GM21381 (cell line): Measurements from ENCODE around the gene LETM1.
"Not testable (repeated sequence)": the region's sequence is repeated elsewhere in the genome, so short reads cannot be mapped to it uniquely, and the experiment has no call there.

Experiments used
- ATAC-seq: cut with Tn5 transposase; IDR thresholded peaks from one replicate; pipeline ENCODE4 v1.9.1; 2021; ENCODE audit warnings: mild to moderate bottlenecking, moderate library complexity; ENCODE audit not compliant: unreplicated experiment

The LETM1 gene

DNA sequence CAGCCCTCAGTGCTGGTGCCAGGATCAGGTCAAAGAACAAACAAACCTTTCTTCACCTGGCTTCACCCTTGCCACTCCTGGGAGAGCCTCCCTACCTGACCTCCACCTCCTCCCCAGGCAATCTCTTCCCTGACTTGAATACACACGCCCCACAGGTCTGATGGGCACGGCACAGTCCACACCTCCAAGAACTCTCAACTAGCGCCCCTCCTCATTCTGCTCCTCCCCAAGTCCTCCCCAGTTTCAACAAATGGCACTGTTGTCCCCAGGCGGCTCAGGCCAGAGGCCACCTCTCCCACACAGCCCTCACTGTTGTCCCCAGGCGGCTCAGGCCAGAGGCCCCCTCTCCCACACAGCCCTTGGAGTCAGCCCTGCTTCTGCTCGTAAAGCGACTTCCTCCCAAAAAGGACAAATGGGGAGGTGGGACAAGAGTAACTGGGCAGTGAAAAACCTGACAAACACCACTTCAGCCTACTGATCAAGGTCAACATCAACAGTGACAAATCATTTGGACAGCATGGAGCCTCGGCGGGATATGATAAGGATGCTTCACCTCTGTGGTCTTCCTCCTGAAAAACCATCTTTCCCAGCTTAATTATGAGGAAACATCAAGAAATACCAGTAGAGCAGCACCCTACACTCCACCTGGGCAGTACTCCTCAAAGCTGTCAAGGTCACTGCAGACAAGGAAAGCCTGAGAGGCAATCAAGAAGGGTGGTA, 2.9 kb downstream of the LETM1 start:
- no peak for ATAC-seq

- no peak for ATAC-seq
Measured at GRCh38 chr4:1851575-1852410, 4.2 kb downstream of the LETM1 start.

DNA sequence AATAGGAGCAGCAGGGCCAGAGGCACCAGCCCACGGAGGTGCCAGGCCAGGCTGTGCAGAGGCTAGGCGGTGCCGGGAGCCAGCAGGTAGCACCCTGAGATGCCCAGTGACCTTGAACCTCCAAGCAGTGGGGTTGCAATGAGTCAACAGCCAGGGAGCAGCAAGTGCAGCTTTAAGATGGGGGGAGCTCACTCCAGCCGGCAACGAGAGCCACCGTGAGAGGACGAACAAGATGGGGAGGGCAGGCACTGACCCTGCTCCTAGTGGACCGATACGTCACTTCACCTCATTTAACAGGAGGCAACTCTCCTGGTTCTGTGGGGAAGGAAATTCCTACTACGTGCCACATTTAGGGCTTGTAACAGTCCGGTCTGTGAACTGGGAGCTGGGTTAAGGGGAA, 4.8 kb downstream of the LETM1 start:
- ATAC-seq: no peak

DNA sequence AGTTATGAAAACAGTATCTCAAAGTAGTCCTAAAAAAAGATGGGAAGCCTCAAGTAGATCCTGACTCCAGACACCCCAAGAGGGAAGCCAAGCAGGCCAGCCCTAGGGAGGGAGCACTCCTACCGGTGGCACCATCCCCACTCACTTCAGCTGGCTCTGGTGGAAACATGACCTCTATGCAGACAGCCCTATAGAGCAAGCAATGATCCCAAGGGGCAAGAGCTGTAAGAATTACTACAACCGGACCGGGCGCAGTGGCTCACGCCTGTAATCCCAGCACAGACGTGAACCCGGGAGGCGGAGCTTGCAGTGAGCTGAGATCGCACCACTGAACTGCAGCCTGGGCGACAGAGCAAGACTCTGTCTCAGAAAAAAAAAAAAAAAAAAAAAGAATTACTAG, 5.7 kb downstream of the LETM1 start:
- no peak for ATAC-seq

GRCh38 chr4:1846580-1846979, 9.4 kb downstream of the LETM1 start:
- ATAC-seq: no peak

DNA sequence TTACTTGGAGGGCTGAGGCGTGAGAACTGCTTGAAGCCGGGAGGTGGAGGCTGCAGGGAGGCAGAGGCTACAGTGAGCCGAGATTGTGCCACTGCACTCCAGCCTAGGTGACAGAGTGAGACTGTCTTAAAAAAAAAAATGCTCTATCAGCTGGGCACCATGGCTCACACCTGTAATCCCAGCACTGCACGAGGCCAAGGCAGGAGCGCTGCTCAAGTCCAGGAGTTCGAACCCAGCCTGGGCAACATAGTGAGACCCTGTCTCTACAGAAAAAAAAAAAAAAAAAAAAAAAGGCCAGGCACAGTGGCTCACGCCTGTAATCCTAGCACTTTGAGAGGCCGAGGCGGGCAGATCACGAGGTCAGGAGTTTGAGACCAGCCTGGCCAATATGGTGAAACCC, 11.3 kb downstream of the LETM1 start:
- not testable (repeated sequence) for ATAC-seq

DNA sequence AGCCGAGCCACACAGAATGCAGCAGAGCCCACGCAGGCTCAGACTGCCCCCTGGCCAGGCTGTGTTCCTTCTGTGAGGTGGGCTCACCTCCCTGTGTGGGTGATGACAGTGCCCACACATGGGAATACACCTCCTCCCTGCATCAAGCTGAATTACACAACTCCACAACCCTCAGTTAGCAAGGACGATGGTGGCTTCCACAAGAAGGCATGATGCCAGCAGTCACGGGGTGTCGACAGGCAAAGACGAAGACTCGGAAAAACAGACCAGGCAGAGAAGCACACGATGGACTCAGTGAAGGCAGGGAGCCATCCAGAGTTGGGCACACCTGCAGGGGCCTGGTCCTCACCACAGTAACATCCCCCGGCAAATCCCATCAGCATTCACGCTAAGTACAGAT, 12.1 kb downstream of the LETM1 start:
- ATAC-seq: no peak

GRCh38 chr4:1842993-1843448, 12.9 kb downstream of the LETM1 start:
- no peak for ATAC-seq

DNA sequence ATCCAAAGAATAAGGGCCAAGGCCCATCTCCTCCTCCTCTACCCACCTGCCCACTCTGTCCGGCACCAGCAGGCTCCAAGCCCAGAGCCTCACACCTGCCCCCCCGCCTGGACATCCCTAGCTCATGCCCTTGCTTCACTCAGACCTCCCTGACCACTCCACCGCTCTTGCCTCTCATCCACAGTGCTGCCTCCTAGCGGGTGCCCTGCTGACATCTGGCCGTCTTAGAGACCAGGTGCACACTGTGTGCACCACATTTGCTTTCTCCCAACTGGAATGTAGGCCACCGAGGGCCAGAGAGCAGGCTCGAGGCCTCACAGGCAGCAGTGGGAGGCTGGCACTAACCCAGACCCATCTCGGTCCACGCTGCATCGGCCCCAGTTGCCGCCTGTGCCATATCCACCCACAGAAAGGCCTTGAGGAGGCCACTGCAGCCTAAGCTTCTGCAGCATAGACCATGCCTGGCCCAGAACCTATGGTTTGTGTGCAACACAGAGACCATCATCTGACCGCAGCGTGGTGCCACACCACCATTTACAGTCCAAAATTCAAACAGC, 13.5 kb downstream of the LETM1 start:
- ATAC-seq: no peak

- ATAC-seq: no peak
Measured at GRCh38 chr4:1841887-1842210, 14.1 kb downstream of the LETM1 start.

GRCh38 chr4:1841201-1841886, 14.6 kb downstream of the LETM1 start:
- no peak for ATAC-seq

GRCh38 chr4:1839282-1839681, 16.7 kb downstream of the LETM1 start:
- ATAC-seq: no peak

DNA sequence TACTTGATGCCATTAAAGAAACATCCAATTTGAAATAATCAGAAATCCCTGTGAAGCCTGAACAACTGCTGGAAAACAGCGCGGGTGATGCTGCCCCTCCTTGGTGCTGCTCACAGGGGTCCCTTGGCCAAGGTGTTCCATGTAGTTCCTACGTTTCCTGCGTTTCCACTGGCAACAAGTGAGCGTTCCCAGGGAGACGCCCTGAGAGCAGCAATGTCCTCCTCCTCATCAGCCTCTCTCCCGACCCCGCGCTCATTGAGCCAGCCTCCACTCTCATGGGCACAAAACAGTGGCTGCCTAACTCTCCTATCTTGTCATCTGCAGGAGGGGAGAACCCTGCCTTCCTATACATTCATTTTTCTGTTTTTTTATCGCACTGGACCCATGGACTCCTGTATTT, 18.9 kb downstream of the LETM1 start:
- ATAC-seq: no peak

- ATAC-seq: no peak
Measured at GRCh38 chr4:1836650-1837049, 19.3 kb downstream of the LETM1 start.

DNA sequence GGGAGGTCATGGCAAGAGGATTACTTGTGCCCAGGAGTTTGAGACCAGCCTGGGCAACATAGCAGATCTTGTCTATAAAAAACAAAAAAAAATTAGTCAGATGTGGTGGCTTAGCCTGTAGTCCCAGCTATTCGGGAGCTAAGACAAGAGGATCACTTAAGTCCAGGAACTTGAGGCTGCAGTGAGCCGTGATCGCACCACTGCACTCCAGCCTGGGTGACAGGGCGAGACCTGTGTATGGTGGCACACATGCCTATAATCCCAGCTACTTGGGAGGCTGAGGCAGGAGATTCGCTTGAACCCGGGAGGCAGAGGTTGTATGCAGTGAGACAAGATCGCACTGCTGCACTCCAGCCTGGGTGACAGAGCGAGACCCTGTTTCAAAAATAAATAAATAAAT, 20.1 kb downstream of the LETM1 start:
- not testable (repeated sequence) for ATAC-seq

GRCh38 chr4:1834047-1834775, 21.7 kb downstream of the LETM1 start:
- no peak for ATAC-seq

DNA sequence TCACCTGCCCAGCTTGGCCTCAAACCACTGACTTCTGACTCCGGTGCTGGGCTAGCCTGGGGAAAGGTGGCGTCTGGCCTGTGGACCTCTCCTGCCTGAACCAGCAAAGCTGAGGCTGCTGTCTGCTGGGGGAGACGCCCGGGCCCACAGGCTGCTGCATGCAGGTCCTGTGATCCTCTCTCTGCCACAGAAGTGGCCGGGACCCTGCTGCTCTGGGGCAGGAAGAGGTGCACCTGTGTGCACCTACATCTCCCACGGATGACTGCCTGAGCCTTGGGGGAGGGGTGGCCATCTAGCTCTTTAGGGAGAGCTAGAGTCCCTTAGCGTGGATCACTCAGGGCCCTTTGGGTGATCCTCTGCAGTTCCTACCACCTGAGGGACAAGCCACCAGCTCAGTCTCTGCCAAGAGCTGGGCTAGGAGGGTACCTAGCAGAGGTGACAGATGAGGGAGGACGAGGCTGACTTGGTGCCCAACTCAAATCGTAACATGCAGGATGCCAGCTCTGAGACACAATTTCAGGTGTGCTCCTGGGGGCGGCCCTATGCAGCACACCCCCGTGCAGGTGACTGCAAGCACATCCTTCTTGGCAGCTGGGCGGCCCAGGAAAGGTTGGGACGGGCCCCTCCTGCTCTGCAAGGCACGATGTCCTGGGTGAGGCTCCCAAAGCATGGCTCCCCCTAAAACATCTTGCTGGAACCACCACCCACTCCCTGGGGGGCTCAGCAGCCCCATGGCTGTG, 22.5 kb downstream of the LETM1 start:
- no peak for ATAC-seq

DNA sequence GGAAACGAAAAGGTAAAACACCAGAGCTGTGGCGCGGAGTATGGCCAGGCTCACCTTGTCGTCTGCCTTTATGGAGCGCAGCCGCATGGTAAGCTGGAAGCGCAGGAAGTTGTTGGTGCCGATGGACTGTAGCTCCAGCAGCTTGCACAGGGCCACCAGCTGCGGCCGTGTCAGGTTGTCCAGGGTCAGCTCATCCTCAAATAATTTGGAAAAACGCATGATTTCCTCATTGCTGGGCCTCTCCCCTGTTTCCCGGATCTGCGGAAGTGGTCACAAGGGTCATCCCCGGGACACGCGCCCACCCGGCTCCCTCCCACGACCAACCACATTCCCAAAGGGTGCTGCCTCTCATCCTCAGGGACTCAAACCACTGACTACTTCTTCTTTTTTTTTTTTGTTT, 23.3 kb downstream of the LETM1 start:
- ATAC-seq: no peak

DNA sequence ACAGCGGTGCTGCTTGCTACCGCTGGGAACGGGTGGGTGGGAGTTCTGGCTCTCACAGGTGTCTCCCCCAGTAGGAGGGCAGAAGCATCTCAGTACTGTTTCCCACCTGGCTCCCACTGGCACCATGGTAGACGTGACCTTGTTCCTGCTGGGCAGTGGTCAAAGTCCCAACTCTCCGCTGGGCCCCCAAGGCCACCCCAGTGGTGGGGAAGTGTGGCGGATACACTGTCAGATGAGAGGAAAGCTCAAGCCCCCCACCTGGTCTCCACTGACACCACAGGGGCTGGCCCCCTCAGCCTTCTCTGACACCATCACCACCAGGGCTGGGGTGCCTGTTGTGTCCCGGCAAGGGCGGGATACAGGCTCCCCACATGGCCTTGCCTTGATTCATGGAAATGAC, 24.6 kb downstream of the LETM1 start:
- ATAC-seq: no peak

DNA sequence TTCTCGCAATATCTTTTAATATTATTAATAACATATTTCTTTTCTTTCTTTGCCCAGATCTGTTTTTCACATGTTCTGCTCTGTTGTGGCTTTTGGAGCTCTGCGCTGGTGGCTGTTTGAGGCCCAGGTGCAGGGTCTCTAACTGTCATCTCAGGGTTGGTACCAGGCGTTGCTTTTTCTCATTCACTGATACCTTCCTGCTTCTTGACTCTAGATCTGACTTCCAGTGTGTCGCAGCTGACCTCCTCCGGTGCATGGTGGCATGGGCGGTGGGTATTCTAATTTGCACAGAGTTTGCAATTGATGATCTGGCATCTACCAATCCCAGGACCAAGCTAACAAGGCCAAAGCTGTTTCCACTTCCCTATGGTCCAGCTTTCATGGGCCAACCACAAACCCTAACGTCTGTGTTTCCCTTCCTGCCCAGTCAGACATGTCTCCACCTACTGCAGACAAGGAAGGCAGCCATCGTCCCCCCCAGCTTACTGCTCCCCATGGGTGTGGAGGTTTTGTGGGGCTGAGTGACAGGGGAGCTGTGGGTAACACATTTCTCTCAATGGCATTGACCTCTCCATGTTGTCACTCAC, 25.2 kb downstream of the LETM1 start:
- ATAC-seq: no peak
